ENCODE data around the gene ZNF784. TPM values are rescaled to one million over a fixed set of nuclear protein-coding genes. Genes with fewer than 3 reads are reported as not detected.

ZNF784 gene
- total and polyA plus RNA-seq, 2 of the 8 experiments (the other 6 are each of a cell fraction or from before 2014, with no cell fraction given): 6.5 to 8.0 TPM

- no peak for TF ChIP-seq CTBP2 (IDR thresholded peaks at IDR 0.05; ENCODE audit: borderline replicate concordance, insufficient read depth, insufficient read length, low read length)
- TF ChIP-seq, protein P1, sequence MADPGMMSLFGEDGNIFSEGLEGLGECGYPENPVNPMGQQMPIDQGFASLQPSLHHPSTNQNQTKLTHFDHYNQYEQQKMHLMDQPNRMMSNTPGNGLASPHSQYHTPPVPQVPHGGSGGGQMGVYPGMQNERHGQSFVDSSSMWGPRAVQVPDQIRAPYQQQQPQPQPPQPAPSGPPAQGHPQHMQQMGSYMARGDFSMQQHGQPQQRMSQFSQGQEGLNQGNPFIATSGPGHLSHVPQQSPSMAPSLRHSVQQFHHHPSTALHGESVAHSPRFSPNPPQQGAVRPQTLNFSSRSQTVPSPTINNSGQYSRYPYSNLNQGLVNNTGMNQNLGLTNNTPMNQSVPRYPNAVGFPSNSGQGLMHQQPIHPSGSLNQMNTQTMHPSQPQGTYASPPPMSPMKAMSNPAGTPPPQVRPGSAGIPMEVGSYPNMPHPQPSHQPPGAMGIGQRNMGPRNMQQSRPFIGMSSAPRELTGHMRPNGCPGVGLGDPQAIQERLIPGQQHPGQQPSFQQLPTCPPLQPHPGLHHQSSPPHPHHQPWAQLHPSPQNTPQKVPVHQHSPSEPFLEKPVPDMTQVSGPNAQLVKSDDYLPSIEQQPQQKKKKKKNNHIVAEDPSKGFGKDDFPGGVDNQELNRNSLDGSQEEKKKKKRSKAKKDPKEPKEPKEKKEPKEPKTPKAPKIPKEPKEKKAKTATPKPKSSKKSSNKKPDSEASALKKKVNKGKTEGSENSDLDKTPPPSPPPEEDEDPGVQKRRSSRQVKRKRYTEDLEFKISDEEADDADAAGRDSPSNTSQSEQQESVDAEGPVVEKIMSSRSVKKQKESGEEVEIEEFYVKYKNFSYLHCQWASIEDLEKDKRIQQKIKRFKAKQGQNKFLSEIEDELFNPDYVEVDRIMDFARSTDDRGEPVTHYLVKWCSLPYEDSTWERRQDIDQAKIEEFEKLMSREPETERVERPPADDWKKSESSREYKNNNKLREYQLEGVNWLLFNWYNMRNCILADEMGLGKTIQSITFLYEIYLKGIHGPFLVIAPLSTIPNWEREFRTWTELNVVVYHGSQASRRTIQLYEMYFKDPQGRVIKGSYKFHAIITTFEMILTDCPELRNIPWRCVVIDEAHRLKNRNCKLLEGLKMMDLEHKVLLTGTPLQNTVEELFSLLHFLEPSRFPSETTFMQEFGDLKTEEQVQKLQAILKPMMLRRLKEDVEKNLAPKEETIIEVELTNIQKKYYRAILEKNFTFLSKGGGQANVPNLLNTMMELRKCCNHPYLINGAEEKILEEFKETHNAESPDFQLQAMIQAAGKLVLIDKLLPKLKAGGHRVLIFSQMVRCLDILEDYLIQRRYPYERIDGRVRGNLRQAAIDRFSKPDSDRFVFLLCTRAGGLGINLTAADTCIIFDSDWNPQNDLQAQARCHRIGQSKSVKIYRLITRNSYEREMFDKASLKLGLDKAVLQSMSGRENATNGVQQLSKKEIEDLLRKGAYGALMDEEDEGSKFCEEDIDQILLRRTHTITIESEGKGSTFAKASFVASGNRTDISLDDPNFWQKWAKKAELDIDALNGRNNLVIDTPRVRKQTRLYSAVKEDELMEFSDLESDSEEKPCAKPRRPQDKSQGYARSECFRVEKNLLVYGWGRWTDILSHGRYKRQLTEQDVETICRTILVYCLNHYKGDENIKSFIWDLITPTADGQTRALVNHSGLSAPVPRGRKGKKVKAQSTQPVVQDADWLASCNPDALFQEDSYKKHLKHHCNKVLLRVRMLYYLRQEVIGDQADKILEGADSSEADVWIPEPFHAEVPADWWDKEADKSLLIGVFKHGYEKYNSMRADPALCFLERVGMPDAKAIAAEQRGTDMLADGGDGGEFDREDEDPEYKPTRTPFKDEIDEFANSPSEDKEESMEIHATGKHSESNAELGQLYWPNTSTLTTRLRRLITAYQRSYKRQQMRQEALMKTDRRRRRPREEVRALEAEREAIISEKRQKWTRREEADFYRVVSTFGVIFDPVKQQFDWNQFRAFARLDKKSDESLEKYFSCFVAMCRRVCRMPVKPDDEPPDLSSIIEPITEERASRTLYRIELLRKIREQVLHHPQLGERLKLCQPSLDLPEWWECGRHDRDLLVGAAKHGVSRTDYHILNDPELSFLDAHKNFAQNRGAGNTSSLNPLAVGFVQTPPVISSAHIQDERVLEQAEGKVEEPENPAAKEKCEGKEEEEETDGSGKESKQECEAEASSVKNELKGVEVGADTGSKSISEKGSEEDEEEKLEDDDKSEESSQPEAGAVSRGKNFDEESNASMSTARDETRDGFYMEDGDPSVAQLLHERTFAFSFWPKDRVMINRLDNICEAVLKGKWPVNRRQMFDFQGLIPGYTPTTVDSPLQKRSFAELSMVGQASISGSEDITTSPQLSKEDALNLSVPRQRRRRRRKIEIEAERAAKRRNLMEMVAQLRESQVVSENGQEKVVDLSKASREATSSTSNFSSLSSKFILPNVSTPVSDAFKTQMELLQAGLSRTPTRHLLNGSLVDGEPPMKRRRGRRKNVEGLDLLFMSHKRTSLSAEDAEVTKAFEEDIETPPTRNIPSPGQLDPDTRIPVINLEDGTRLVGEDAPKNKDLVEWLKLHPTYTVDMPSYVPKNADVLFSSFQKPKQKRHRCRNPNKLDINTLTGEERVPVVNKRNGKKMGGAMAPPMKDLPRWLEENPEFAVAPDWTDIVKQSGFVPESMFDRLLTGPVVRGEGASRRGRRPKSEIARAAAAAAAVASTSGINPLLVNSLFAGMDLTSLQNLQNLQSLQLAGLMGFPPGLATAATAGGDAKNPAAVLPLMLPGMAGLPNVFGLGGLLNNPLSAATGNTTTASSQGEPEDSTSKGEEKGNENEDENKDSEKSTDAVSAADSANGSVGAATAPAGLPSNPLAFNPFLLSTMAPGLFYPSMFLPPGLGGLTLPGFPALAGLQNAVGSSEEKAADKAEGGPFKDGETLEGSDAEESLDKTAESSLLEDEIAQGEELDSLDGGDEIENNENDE (IDR thresholded peaks at IDR 0.05; ENCODE audit: insufficient replicate concordance, low read length): no peak
- peak in 1 of 2 experiments; percentile 22; a peak in 1 of 3 replicates for TF ChIP-seq POLR2A (IDR thresholded peaks at IDR 0.05; ENCODE audit: control extremely low read depth in 1 of 2, low read depth in 2 of 2, low read length in 2 of 2)
- no peak for TF ChIP-seq SIX5 (IDR thresholded peaks at IDR 0.05; ENCODE audit: low read depth, low read length)
Measured at GRCh38 chr19:55666343-55667005, 42.1 kb upstream of the ZNF784 start (continued).
